GM12872 (cell line): ENCODE results near the gene PDZRN4.

Experiments
- CTCF ChIP-seq: IDR thresholded peaks from 3 replicates; pipeline ENCODE4 v1.5.1; 2011; ENCODE audit warnings: low read depth, mild to moderate bottlenecking, low read length, moderate library complexity; ENCODE audit not compliant: insufficient read depth

Gene PDZRN4

GRCh38 chr12:41217727-41218126 is 29.6 kb downstream of the PDZRN4 start:
- TF ChIP-seq CTCF: no peak

- TF ChIP-seq CTCF: no peak
Observed at GRCh38 chr12:41220931-41221330, 32.8 kb downstream of the PDZRN4 start.

- TF ChIP-seq CTCF: no peak
Observed at GRCh38 chr12:41221491-41221890, 33.4 kb downstream of the PDZRN4 start.

- TF ChIP-seq CTCF: no peak
Observed at GRCh38 chr12:41223600-41223999, 35.5 kb downstream of the PDZRN4 start.

GRCh38 chr12:41224066-41224465 is 35.9 kb downstream of the PDZRN4 start:
- no peak for TF ChIP-seq CTCF

GRCh38 chr12:41225179-41225578 is 37.1 kb downstream of the PDZRN4 start:
- TF ChIP-seq CTCF: no peak

GRCh38 chr12:41228066-41228820 is 40.1 kb downstream of the PDZRN4 start:
- no peak for TF ChIP-seq CTCF
